Ovary (tissue), 3 donors: ENCODE measurements around the gene UNC5C.

Source experiments
- CTCF ChIP-seq, 3 donors: fragments of 450-650 bp in 2 of 3; fragments of 200-600 bp in 1 of 3; IDR thresholded peaks; one replicate each; pipeline versions ENCODE4 v1.5.1 to v1.8.0; 2016 to 2022; ENCODE audit warnings: antibody characterized with exemption in 3 of 3, mild to moderate bottlenecking in 1 of 3
- EP300 ChIP-seq: sonication (generic); formaldehyde crosslinking; IDR thresholded peaks from one replicate; pipeline ENCODE4 v1.6.1; 2017; ENCODE audit warnings: antibody characterized with exemption
- donor health status: DM: no; HTN: no; CAD: no.

GRCh38 chr4:95539106-95539505 is 9.7 kb downstream of the UNC5C start:
- TF ChIP-seq EP300: no peak
- no peak for TF ChIP-seq CTCF (IDR thresholded peaks at IDR 0.05)
